Measurements from ENCODE around the gene EN2. TPM values are rescaled to one million over a fixed set of nuclear protein-coding genes. Genes with fewer than 3 reads are reported as not detected.
A peak's percentile ranks its signal among the peaks of the same experiment; 100 is the strongest.

Gene EN2
- total RNA-seq, 1 donor from 2014 or later = under 0.01 TPM

DNA sequence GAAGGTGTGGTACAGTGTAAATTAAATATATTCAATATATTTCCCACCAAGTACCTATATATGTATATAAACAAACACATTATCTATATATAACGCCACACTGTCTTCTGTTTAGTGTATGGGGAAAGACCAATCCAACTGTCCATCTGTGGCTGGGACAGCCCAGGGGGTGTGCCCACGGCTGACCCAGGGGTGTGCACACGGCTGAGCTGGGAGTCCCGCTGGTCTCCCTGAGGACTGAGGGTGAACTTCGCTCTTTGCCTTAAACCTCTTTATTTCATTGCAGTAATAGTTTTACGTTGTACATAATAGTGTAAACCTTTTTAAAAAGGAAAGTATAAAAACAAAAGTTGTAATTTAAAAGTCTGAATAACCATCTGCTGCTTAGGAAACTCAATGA, 6.3 kb downstream of the EN2 start:
- H3K9ac ChIP-seq (ENCODE audit: low read depth in 1 of 3, low read length in 3 of 3) = no peak overlapping the region
- H3K4me1 ChIP-seq (ENCODE audit: control insufficient read depth in 3 of 3, insufficient read depth in 3 of 3, low read length in 3 of 3) = peaks cover 8 to 17% (median 16%) of the 10 kb centered on the region in 3 donors
- peaks cover 89 to 95% (median 94%) of the 10 kb centered on the region in 3 donors for H3K27me3 ChIP-seq (ENCODE audit: control insufficient read depth in 3 of 3, insufficient read depth in 3 of 3, low read length in 3 of 3)
- H3K27ac ChIP-seq (ENCODE audit: low read depth, low read length) = no peak overlapping the region
- H3K4me3 ChIP-seq (ENCODE audit: low read length in 3 of 3) = no peak overlapping the region
- no peaks in the 10 kb centered on the region for H3K9me3 ChIP-seq (ENCODE audit: control insufficient read depth in 3 of 3, low read length in 3 of 3)
- H3K36me3 ChIP-seq (ENCODE audit: control insufficient read depth in 3 of 3, insufficient read depth in 3 of 3, low read length in 3 of 3) = no peaks in the 10 kb centered on the region

DNA sequence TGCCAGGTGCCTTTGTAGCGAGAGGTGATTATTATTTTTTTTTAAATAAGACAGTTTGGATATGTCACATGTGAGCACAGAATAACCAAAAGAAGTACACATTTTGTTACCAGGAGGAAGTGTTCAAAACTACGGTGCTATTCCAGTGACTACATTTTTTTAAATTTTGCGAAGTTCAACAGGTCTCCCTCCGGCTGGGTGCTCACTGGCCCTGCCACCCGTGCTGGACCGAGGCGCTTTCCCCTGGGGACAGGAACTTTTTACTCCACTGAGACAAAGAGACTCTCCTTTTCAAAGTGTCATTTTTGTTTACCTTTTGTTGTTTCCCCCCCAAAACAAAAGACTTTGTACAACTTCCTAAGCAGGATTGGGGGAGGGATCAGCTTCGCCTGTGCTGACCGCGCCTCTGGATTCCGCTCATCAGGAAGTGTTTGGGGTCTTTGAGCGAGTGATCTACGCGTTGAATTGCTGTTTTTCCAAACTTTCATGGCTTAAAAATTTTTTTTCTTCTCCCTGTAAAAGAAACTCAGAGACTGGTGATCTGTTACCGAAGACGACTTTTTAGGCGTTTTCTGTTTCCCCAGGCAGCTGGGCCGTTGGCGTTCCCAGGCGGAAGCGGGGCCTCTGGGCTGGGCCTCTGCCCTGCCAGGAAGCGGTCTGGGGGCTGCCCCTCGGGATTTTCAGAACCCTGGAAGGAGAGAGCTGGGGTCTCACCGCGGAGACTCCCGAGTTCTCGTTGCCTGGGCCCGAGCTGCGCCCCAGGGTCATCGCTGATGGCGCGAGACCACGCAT, 7.2 kb downstream of the EN2 start:
- peaks cover 89 to 95% (median 94%) of the 10 kb centered on the region in 3 donors for H3K27me3 ChIP-seq (ENCODE audit: control insufficient read depth in 3 of 3, insufficient read depth in 3 of 3, low read length in 3 of 3)
- no peaks in the 10 kb centered on the region for H3K36me3 ChIP-seq (ENCODE audit: control insufficient read depth in 3 of 3, insufficient read depth in 3 of 3, low read length in 3 of 3)
- H3K27ac ChIP-seq (ENCODE audit: low read depth, low read length) = no peak overlapping the region
- no peak overlapping the region for H3K9ac ChIP-seq (ENCODE audit: low read depth in 1 of 3, low read length in 3 of 3)
- H3K9me3 ChIP-seq (ENCODE audit: control insufficient read depth in 3 of 3, low read length in 3 of 3) = no peaks in the 10 kb centered on the region
- peaks cover 5 to 13% (median 12%) of the 10 kb centered on the region in 3 donors for H3K4me1 ChIP-seq (ENCODE audit: control insufficient read depth in 3 of 3, insufficient read depth in 3 of 3, low read length in 3 of 3)
- H3K4me3 ChIP-seq (ENCODE audit: low read length in 3 of 3) = no peak overlapping the region

DNA sequence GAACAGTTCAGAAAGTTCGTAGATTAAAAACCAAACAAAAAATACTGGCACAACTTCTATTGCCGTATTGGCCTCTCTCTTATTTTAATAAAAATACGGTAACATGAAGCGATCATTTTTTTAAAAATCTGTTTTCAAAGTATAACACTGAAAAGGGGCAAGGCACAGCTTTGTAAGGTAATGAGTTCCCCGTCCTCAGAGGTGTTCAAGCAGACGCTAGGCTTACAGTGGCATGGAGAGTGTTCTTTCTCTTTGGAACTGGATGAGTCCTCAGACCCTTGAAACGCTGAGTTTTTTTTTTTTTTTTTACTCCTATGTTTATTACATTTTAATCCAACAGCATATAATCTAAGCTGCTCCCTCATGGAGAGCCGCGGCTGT, 7.8 kb downstream of the EN2 start:
- Histone ChIP-seq H3K4me1 (ENCODE audit: control insufficient read depth in 3 of 3, insufficient read depth in 3 of 3, low read length in 3 of 3) (peaks cover 5 to 13% (median 12%) of the 10 kb centered on the region in 3 donors), H3K27me3 (ENCODE audit: control insufficient read depth in 3 of 3, insufficient read depth in 3 of 3, low read length in 3 of 3) (peaks cover 88 to 95% (median 94%) of the 10 kb centered on the region in 3 donors)

DNA sequence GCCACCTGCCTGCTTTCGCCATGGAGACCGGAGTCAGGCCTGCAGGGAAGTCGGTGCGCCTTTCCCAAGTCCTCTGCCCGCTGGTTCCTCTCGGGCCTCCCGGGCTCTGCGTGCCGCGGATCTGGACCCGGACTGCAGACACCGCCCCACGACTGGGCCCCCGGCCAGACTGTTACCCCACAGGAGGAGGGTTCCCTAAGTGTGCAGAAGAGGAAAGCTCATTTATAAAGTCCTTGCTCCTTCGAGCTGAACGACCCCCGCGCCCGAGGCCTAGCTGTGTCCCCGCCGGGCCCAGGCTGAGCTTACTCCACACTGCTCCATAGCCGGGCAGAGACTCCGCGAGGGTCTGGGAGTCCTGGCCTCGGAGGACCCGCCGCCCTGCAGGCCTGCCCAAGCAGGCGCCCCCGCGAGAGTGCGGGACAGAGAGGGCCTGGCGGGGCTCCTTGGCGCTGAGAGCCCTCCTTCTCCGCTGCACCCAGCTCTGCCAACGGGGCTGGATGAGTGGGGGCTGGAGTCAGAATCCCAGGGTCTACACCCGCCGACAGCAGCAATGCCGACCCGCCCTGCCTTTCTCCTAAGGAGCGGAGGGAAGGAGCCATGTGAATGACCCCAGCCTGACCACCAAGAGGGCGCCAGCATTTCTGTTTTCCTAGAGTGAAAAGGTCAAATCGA, 8.3 kb downstream of the EN2 start:
- H3K4me3 ChIP-seq (ENCODE audit: low read length in 3 of 3) = no peak overlapping the region
- peaks cover 5 to 13% (median 12%) of the 10 kb centered on the region in 3 donors for H3K4me1 ChIP-seq (ENCODE audit: control insufficient read depth in 3 of 3, insufficient read depth in 3 of 3, low read length in 3 of 3)
- H3K36me3 ChIP-seq (ENCODE audit: control insufficient read depth in 3 of 3, insufficient read depth in 3 of 3, low read length in 3 of 3) = no peaks in the 10 kb centered on the region
- no peaks in the 10 kb centered on the region for H3K9me3 ChIP-seq (ENCODE audit: control insufficient read depth in 3 of 3, low read length in 3 of 3)
- peaks cover 89 to 95% (median 94%) of the 10 kb centered on the region in 3 donors for H3K27me3 ChIP-seq (ENCODE audit: control insufficient read depth in 3 of 3, insufficient read depth in 3 of 3, low read length in 3 of 3)
- no peak overlapping the region for H3K27ac ChIP-seq (ENCODE audit: low read depth, low read length)
- no peak overlapping the region for H3K9ac ChIP-seq (ENCODE audit: low read depth in 1 of 3, low read length in 3 of 3)

More for the DNA sequence above, 7.8 kb downstream of the EN2 start:
- no peaks in the 10 kb centered on the region for H3K36me3 ChIP-seq (ENCODE audit: control insufficient read depth in 3 of 3, insufficient read depth in 3 of 3, low read length in 3 of 3)
- no peak overlapping the region for H3K27ac ChIP-seq (ENCODE audit: low read depth, low read length)
- H3K9me3 ChIP-seq (ENCODE audit: control insufficient read depth in 3 of 3, low read length in 3 of 3) = no peaks in the 10 kb centered on the region
- H3K4me3 ChIP-seq (ENCODE audit: low read length in 3 of 3) = no peak overlapping the region
- H3K9ac ChIP-seq (ENCODE audit: low read depth in 1 of 3, low read length in 3 of 3) = no peak overlapping the region

DNA sequence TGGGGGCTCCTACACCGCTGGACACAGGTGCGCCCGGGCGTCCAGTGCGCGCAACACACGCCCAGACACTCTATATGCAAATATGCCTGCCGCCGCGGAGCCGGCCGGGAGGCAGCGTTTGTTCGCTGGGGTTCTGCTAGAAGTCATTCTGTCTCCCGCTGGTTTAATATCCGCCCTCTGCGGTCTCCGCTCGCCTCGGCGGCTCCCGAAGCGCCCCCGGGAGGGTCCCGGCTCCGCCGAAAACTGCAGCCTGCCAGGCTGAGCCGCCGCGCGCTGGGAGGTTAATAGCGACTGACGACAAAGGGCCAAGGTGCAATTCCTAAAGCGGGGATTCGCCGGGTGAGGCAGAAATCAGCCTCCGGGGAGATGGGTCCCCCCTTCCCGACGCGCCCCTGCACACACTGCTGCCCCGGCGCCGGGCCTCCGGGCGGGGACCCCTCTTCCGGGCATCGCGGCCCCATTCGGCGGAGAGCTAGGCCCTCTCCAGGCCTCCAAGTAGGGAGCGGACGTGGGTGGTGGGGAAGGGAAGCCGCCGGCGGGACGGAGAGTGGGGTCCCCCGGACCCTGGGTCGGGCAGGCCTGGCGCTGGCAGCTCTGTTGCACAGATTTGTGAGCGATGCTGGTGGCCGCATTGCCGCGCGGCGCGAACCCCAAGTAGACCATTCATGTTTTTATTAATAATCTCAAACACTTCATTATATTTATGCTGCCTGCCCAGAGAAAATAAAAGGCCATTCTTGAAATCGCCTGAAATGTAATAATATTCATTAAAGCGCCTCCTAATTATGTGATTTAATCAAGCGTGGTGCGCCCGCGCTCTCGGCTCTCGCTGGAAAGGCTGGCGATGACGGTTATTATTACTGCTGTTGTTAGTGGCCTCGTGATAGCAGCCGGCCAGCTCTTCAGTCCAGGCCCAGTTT, 9.1 kb downstream of the EN2 start:
- no peak overlapping the region for H3K27ac ChIP-seq (ENCODE audit: low read depth, low read length)
- peaks cover 89 to 95% (median 94%) of the 10 kb centered on the region in 3 donors for H3K27me3 ChIP-seq (ENCODE audit: control insufficient read depth in 3 of 3, insufficient read depth in 3 of 3, low read length in 3 of 3)
- no peak overlapping the region for H3K4me3 ChIP-seq (ENCODE audit: low read length in 3 of 3)

DNA sequence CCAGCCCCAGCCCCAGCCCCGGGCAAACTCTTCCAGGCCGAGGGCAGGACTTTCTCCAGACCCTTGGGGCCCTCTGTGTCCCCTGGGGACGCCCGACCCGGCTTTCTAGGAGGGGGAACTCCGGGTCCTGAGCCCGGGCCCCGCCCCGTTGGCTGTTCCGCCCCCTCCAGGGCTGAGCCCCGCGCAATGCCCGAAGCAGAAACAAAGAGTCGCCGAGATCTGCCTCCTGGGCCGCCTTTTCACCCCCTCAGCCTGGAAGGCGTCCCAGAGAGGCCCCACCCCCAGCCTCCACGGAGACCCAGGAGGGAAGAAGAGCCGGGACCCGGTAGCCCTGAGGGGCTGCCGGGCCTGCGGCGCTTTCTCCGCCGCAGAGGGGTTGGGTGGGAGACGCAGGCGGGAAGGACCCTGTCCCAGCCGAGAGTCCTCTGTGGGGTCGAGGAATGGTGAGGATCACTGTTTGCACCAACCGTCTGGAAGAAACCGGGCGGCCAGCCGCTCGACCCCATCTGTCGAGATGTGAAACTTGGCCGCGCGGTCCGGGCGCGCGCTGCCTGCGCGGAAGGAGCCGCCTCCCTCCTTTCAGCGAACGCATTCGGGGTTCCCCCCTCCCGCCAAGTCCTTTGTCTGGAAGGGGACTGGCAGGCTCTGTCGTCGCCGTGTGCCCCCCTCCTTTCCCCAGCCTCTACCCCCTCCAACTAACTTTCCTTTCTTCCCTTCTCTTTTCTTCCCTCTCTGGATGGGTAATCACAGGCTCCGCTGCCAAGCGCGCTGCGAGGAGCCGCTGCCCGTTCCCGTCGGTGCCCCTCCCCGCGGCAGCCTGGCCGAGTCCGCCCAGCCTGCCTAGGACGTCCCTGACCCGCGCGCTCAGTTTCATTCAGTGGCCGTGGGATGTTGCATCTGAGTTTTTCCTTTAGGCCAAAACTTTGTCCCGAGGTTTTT, 10.2 kb downstream of the EN2 start:
- Histone ChIP-seq H3K9me3 (ENCODE audit: control insufficient read depth in 3 of 3, low read length in 3 of 3) (no peaks in the 10 kb centered on the region), H3K4me1 (ENCODE audit: control insufficient read depth in 3 of 3, insufficient read depth in 3 of 3, low read length in 3 of 3) (peaks cover 5 to 13% (median 12%) of the 10 kb centered on the region in 3 donors), H3K4me3 (ENCODE audit: low read length in 3 of 3) (peak overlapping the region in 2 of 3 donors; percentile 32 to 41), H3K36me3 (ENCODE audit: control insufficient read depth in 3 of 3, insufficient read depth in 3 of 3, low read length in 3 of 3) (no peaks in the 10 kb centered on the region), H3K27ac (ENCODE audit: low read depth, low read length) (no peak overlapping the region), H3K27me3 (ENCODE audit: control insufficient read depth in 3 of 3, insufficient read depth in 3 of 3, low read length in 3 of 3) (peaks cover 91 to 95% (median 94%) of the 10 kb centered on the region in 3 donors), H3K9ac (ENCODE audit: low read depth in 1 of 3, low read length in 3 of 3) (no peak overlapping the region)

More for the DNA sequence above, 9.1 kb downstream of the EN2 start:
- H3K4me1 ChIP-seq (ENCODE audit: control insufficient read depth in 3 of 3, insufficient read depth in 3 of 3, low read length in 3 of 3) = peaks cover 5 to 13% (median 12%) of the 10 kb centered on the region in 3 donors
- H3K9me3 ChIP-seq (ENCODE audit: control insufficient read depth in 3 of 3, low read length in 3 of 3) = no peaks in the 10 kb centered on the region
- H3K36me3 ChIP-seq (ENCODE audit: control insufficient read depth in 3 of 3, insufficient read depth in 3 of 3, low read length in 3 of 3) = no peaks in the 10 kb centered on the region
- no peak overlapping the region for H3K9ac ChIP-seq (ENCODE audit: low read depth in 1 of 3, low read length in 3 of 3)

DNA sequence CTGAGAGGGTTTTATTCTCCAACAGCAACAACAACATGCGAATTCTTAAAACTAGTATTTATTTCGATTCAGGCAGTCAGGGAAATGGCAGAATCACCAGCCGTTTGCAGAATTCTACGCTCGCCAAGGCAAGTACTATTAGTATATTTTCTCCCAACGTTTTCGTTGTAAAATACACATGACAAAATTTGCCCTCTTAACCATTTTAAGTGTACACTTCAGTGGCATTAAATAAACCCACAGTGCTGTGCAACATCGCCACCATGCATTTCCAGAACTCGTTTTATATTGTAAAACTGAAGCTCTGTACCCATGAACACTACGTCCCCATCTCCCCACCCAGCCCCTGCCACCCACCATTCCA, 10.8 kb downstream of the EN2 start:
- no peak overlapping the region for H3K27ac ChIP-seq (ENCODE audit: low read depth, low read length)
- H3K4me3 ChIP-seq (ENCODE audit: low read length in 3 of 3) = no peak overlapping the region
- H3K4me1 ChIP-seq (ENCODE audit: control insufficient read depth in 3 of 3, insufficient read depth in 3 of 3, low read length in 3 of 3) = peaks cover 5 to 13% (median 12%) of the 10 kb centered on the region in 3 donors
- no peaks in the 10 kb centered on the region for H3K9me3 ChIP-seq (ENCODE audit: control insufficient read depth in 3 of 3, low read length in 3 of 3)
- H3K9ac ChIP-seq (ENCODE audit: low read depth in 1 of 3, low read length in 3 of 3) = no peak overlapping the region
- peaks cover 92 to 95% (median 95%) of the 10 kb centered on the region in 3 donors for H3K27me3 ChIP-seq (ENCODE audit: control insufficient read depth in 3 of 3, insufficient read depth in 3 of 3, low read length in 3 of 3)
- H3K36me3 ChIP-seq (ENCODE audit: control insufficient read depth in 3 of 3, insufficient read depth in 3 of 3, low read length in 3 of 3) = no peaks in the 10 kb centered on the region

DNA sequence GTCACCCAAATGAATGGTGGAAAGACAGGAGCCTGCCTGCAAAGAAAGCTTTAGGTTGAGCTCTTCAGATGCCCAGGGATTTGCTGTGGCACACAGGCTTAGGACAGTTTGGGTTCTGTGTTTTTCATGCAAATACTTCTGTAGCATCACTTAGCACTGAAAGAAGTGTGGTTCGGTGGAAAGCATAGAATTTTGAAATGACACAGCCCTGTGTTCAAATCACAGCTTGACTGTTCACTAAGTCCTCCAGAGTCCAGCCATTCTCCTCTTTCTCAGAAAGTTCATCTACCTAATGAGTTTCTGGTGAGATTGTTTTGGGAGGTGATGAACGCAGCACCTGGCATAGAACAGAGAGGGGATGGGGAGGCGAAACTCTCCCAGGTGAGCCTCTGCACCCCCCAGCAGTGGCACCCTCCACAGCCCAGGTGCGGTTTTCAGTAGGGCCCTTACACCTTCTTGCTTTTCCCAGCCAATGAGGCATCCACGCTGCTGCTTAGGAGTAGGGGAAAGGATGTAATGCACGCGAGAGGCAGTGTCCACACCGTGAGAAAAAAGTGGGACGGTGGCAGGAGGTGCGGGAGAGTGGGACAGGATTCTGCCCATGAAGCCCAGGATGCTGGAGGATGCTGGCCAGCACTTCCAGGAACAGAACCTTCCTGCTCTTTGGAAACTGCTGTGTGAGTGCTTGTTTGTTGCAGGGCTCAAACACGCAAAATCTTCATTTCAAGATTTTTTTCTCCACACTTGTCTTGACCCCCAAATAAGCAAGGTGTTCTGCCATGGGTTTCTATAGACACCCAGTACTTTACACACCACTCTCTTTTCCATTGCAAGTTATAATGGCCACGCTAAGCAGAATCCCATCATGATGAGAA, 11.6 kb downstream of the EN2 start:
- Histone ChIP-seq H3K27me3 (ENCODE audit: control insufficient read depth in 3 of 3, insufficient read depth in 3 of 3, low read length in 3 of 3) (peaks cover 96 to 98% (median 97%) of the 10 kb centered on the region in 3 donors), H3K27ac (ENCODE audit: low read depth, low read length) (no peak overlapping the region), H3K9me3 (ENCODE audit: control insufficient read depth in 3 of 3, low read length in 3 of 3) (no peaks in the 10 kb centered on the region), H3K9ac (ENCODE audit: low read depth in 1 of 3, low read length in 3 of 3) (no peak overlapping the region), H3K4me1 (ENCODE audit: control insufficient read depth in 3 of 3, insufficient read depth in 3 of 3, low read length in 3 of 3) (peaks cover 5 to 13% (median 12%) of the 10 kb centered on the region in 3 donors), H3K36me3 (ENCODE audit: control insufficient read depth in 3 of 3, insufficient read depth in 3 of 3, low read length in 3 of 3) (no peaks in the 10 kb centered on the region), H3K4me3 (ENCODE audit: low read length in 3 of 3) (no peak overlapping the region)
